Left hindlimb (tissue), 1 donor: ENCODE results near the gene CYP3A7.
"Not testable (repeated sequence)": the region's sequence is repeated elsewhere in the genome, so short reads cannot be mapped to it uniquely, and the experiment has no call there.

ENCODE experiments used
- DNase-seq: peaks from one replicate; pipeline ENCODE4 v3.0.0-alpha.2; 2018

Gene CYP3A7

GRCh38 chr7:99665312-99666012, 69.5 kb downstream of the CYP3A7 start:
- no peak for DNase-seq

- DNase-seq, result not testable (repeated sequence)
These were observed 77.1 kb downstream of the CYP3A7 start for GRCh38 chr7:99657879-99658278.
